Endothelial cell of umbilical vein (primary cell): Measurements from ENCODE around the gene R3HDM2. TPM values are rescaled to one million over a fixed set of nuclear protein-coding genes. Genes with fewer than 3 reads are reported as not detected.

Experiments
- BruUV-seq: library from RNA; stranded (reverse); fragments of 400-500 nt; replicated peaks from 2 replicates; lab custom pipeline; 2021; lab: Mats Ljungman, UMichigan
- CTCF ChIA-PET: fragments of 300-600, 350-600 bp; sonication (Branson Sonifier 250); formaldehyde crosslinking; loops from one replicate; lab custom pipeline; 2021; ENCODE audit warnings: antibody characterized with exemption, inconsistent platforms; lab: Charles Lee
- POLR2A ChIA-PET: fragments of 300-600, 350-600 bp; sonication (Branson Sonifier 250); formaldehyde crosslinking; loops from one replicate; lab custom pipeline; 2021; ENCODE audit warnings: antibody characterized with exemption, inconsistent platforms; lab: Charles Lee
- DNase-seq: peaks from one replicate; pipeline ENCODE4 v3.0.0-alpha.2; 2011; ENCODE audit warnings: low read depth, low spot score
- FAIRE-seq: peaks from 2 replicates; lab custom pipeline; 2011; peaks lifted over from hg19 to GRCh38; lab: Jason Lieb, UNC
- H2AFZ ChIP-seq: 2 replicates; pipeline ENCODE4 v1.6.0; 2012; ENCODE audit warnings: low read depth, low read length, control low read depth, inconsistent platforms
- H3K27ac ChIP-seq: 2 replicates; pipeline ENCODE4 v1.5.1; 2011; ENCODE audit warnings: low read depth, mild to moderate bottlenecking, control low read depth, low read length, moderate library complexity; ENCODE audit not compliant: insufficient read depth
- H3K27me3 ChIP-seq, 2 experiments: 2 replicates each; pipeline versions ENCODE4 v1.6.0 to v1.6.1; 2011; ENCODE audit warnings: low read length in 2 of 2, mixed read lengths in 1 of 2; ENCODE audit not compliant: control insufficient read depth in 2 of 2, insufficient read depth in 2 of 2
- H3K36me3 ChIP-seq, 2 experiments: 2 replicates in 1 of 2; 3 replicates in 1 of 2; pipeline ENCODE4 v1.5.1; 2011; ENCODE audit warnings: low read length in 2 of 2, mild to moderate bottlenecking in 1 of 2, moderate library complexity in 1 of 2; ENCODE audit not compliant: control insufficient read depth in 2 of 2, insufficient read depth in 2 of 2; ENCODE audit errors: extremely low read depth in 1 of 2
- H3K4me1 ChIP-seq: 3 replicates; pipeline ENCODE4 v1.5.1; 2011; ENCODE audit warnings: mild to moderate bottlenecking, low read length; ENCODE audit not compliant: control insufficient read depth, insufficient read depth; ENCODE audit errors: extremely low read depth
- H3K4me2 ChIP-seq: 2 replicates; pipeline ENCODE4 v1.6.1; 2011; ENCODE audit warnings: low read length, control low read depth, mixed read lengths; ENCODE audit not compliant: insufficient read depth
- H3K4me3 ChIP-seq, 3 experiments: fragments of 200-600 bp in 1 of 3; sonication (generic), shearing (Covaris generic) in 1 of 3; replicated peaks in 1 of 3; 2 replicates each; pipeline ENCODE4 v1.5.1; 2011 to 2016; ENCODE audit warnings: control low read depth in 3 of 3, low read length in 3 of 3, mild to moderate bottlenecking in 2 of 3, inconsistent platforms in 1 of 3, low read depth in 1 of 3, moderate library complexity in 1 of 3; ENCODE audit not compliant: insufficient read depth in 1 of 3
- H3K79me2 ChIP-seq: 2 replicates; pipeline ENCODE4 v1.6.0; 2012; ENCODE audit warnings: low read length, inconsistent platforms; ENCODE audit not compliant: control insufficient read depth, insufficient read depth
- H3K9ac ChIP-seq: replicated peaks from 2 replicates; pipeline ENCODE3; 2011; ENCODE audit warnings: low read length, control low read depth; ENCODE audit not compliant: insufficient read depth; ENCODE audit errors: extremely low read depth
- H3K9me1 ChIP-seq: replicated peaks from 3 replicates; pipeline ENCODE4 v1.6.0; 2011; ENCODE audit warnings: mild to moderate bottlenecking, low read length; ENCODE audit not compliant: control insufficient read depth, insufficient read depth; ENCODE audit errors: extremely low read depth
- H3K9me3 ChIP-seq: replicated peaks from 2 replicates; pipeline ENCODE4 v1.5.1; 2012; ENCODE audit warnings: low read length, inconsistent platforms; ENCODE audit not compliant: control insufficient read depth, insufficient read depth
- H4K20me1 ChIP-seq: replicated peaks from 2 replicates; pipeline ENCODE3; 2011; ENCODE audit warnings: mild to moderate bottlenecking, low read length; ENCODE audit not compliant: control insufficient read depth, insufficient read depth; ENCODE audit errors: extremely low read depth
- EZH2 ChIP-seq: IDR thresholded peaks from 2 replicates; pipeline ENCODE4 v1.6.1; 2012; ENCODE audit warnings: borderline replicate concordance, low read depth, mild to moderate bottlenecking, moderate library complexity, low read length, inconsistent platforms; ENCODE audit not compliant: severe bottlenecking
- FOS ChIP-seq: IDR thresholded peaks from 2 replicates; pipeline ENCODE4 v1.6.1; 2011; ENCODE audit warnings: mild to moderate bottlenecking, low read length, moderate library complexity, borderline replicate concordance; ENCODE audit not compliant: insufficient read depth
- GATA2 ChIP-seq: IDR thresholded peaks from 2 replicates; pipeline ENCODE4 v1.7.0; 2011; ENCODE audit warnings: low read depth, mild to moderate bottlenecking, moderate library complexity, mixed read lengths, low read length; ENCODE audit not compliant: insufficient read length, insufficient read depth
- JUN ChIP-seq: IDR thresholded peaks from 2 replicates; pipeline ENCODE4 v1.6.1; 2011; ENCODE audit warnings: borderline replicate concordance, low read depth; ENCODE audit not compliant: insufficient read length, insufficient read depth
- MYC ChIP-seq: IDR thresholded peaks from one replicate; pipeline ENCODE4 v1.6.1; 2011; ENCODE audit warnings: mild to moderate bottlenecking, low read depth, low read length
- POLR2A ChIP-seq: IDR thresholded peaks from 2 replicates; pipeline ENCODE4 v1.6.1; 2012; ENCODE audit warnings: low read depth, mild to moderate bottlenecking, control low read depth, low read length
- POLR2AphosphoS5 ChIP-seq: IDR thresholded peaks from 2 replicates; pipeline ENCODE4 v1.6.1; 2012; ENCODE audit warnings: low read depth, mild to moderate bottlenecking, control low read depth, low read length, moderate library complexity; ENCODE audit not compliant: insufficient read depth
- dilution Hi-C: fragments of 300-500 bp; cut with MboI; formaldehyde crosslinking; loops from one replicate; pipeline ENCODE4 v1.15.0; 2019; ENCODE audit warnings: low sequenced_read_pairs; ENCODE audit not compliant: extremely low pct_ligation_motif_present
- intact Hi-C: fragments of 100-400 bp; cut with micrococcal nuclease; formaldehyde crosslinking; loops from one replicate; pipeline ENCODE4 v1.10.0; 2022
- polyA plus RNA-seq, 4 experiments: library from polyadenylated mRNA; depleted of rRNA in 3 of 4; stranded (reverse) in 3 of 4; unstranded in 1 of 4; fragments of >200 nt; gene quantifications; 2 replicates each; pipeline versions ENCODE4 v1.2.1 to v1.2.3, GENCODE V29; 2011 to 2012; ENCODE audit warnings: missing spikeins in 1 of 4
- total RNA-seq: library from RNA; stranded (reverse); gene quantifications from 2 replicates; pipeline ENCODE4 v1.2.3, GENCODE V29; 2021
- TF ChIP-seq, protein P1 (sequence below), 2 donors: IDR thresholded peaks; 1 replicate in 1 of 2; 2 replicates in 1 of 2; pipeline ENCODE4 v1.5.1; 2011; ENCODE audit warnings: low read length in 2 of 2, mild to moderate bottlenecking in 2 of 2, moderate library complexity in 2 of 2, control low read depth in 1 of 2, inconsistent platforms in 1 of 2, low read depth in 1 of 2; ENCODE audit not compliant: insufficient read depth in 1 of 2; ENCODE audit errors: extremely low read depth in 1 of 2
- TF ChIP-seq, protein P2 (sequence below): IDR thresholded peaks from 2 replicates; pipeline ENCODE4 v1.6.1; 2011; ENCODE audit not compliant: insufficient read depth, insufficient read length

R3HDM2 gene
- total and polyA plus RNA-seq, 2 donors (not counting 3 experiments of a cell fraction or from before 2014, with no cell fraction given): 26.1 to 31.3 TPM

- H3K9ac ChIP-seq: no peak overlapping the region
- H3K4me3 ChIP-seq: no peak overlapping the region
- TF ChIP-seq, protein P1, sequence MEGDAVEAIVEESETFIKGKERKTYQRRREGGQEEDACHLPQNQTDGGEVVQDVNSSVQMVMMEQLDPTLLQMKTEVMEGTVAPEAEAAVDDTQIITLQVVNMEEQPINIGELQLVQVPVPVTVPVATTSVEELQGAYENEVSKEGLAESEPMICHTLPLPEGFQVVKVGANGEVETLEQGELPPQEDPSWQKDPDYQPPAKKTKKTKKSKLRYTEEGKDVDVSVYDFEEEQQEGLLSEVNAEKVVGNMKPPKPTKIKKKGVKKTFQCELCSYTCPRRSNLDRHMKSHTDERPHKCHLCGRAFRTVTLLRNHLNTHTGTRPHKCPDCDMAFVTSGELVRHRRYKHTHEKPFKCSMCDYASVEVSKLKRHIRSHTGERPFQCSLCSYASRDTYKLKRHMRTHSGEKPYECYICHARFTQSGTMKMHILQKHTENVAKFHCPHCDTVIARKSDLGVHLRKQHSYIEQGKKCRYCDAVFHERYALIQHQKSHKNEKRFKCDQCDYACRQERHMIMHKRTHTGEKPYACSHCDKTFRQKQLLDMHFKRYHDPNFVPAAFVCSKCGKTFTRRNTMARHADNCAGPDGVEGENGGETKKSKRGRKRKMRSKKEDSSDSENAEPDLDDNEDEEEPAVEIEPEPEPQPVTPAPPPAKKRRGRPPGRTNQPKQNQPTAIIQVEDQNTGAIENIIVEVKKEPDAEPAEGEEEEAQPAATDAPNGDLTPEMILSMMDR (IDR thresholded peaks at IDR 0.05; ENCODE audit: extremely low read depth in 1 of 2, insufficient read depth in 1 of 2, low read depth in 1 of 2, low read length in 2 of 2): no peak
- no peak for TF ChIP-seq POLR2AphosphoS5
- dilution Hi-C loops: no loop called here
- no peaks in the 10 kb centered on the region for H3K9me3 ChIP-seq
- CTCF ChIA-PET: interaction anchor here (2.0 kb wide), 1 partner anchor 14 kb away, joined by 10 read pairs; no protein-coding TSS in a partner anchor
- no peaks in the 10 kb centered on the region for H4K20me1 ChIP-seq
- intact Hi-C loops: no loop called here
- H3K27me3 ChIP-seq: peaks cover 0 to 2% of the 10 kb centered on the region in 2 experiments
- H3K36me3 ChIP-seq: no peaks in the 10 kb centered on the region
- no peak overlapping the region for H3K4me2 ChIP-seq
- no peaks in the 10 kb centered on the region for H3K79me2 ChIP-seq
- H3K9me1 ChIP-seq: no peaks in the 10 kb centered on the region
- FAIRE-seq (no peak), DNase-seq (no peak)
- no peaks in the 10 kb centered on the region for H3K4me1 ChIP-seq
- H2AFZ ChIP-seq: no peak overlapping the region
- POLR2A ChIA-PET: no interaction called here
- no peak overlapping the region for H3K27ac ChIP-seq
- BruUV-seq: no TSS peak
These were observed 7.6 kb upstream of the R3HDM2 start for GRCh38 chr12:57438400-57438799.

GRCh38 chr12:57435293-57435692 lies 4.5 kb upstream of the R3HDM2 start:
- Histone ChIP-seq H3K4me1 (peaks cover 2% of the 10 kb centered on the region), H3K9me3 (no peaks in the 10 kb centered on the region), H3K36me3 (no peaks in the 10 kb centered on the region), H3K9me1 (no peaks in the 10 kb centered on the region), H4K20me1 (no peaks in the 10 kb centered on the region), H3K4me2 (no peak overlapping the region), H3K4me3 (no peak overlapping the region), H3K79me2 (no peaks in the 10 kb centered on the region), H3K9ac (no peak overlapping the region), H3K27ac (no peak overlapping the region), H3K27me3 (peaks cover 0 to 2% of the 10 kb centered on the region in 2 experiments), H2AFZ (no peak overlapping the region)
- dilution Hi-C loops: no loop called here
- no TSS peak for BruUV-seq
- POLR2A ChIA-PET: no interaction called here
- FAIRE-seq (no peak), DNase-seq (no peak)
- CTCF ChIA-PET: interaction anchor here (0.7 to 1.6 kb wide), 4 partner anchors 13 to 127 kb away, joined by 3 to 7 read pairs (median 4); no protein-coding TSS in a partner anchor
- TF ChIP-seq JUN (no peak), MYC (no peak), GATA2 (no peak), POLR2A (no peak), POLR2AphosphoS5 (no peak), EZH2 (no peak), FOS (no peak)
- TF ChIP-seq, protein P1 (IDR thresholded peaks at IDR 0.05; ENCODE audit: extremely low read depth in 1 of 2, insufficient read depth in 1 of 2, low read depth in 1 of 2, low read length in 2 of 2): no peak
- TF ChIP-seq, protein P2, sequence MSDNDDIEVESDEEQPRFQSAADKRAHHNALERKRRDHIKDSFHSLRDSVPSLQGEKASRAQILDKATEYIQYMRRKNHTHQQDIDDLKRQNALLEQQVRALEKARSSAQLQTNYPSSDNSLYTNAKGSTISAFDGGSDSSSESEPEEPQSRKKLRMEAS: no peak
- intact Hi-C loops: no loop called here
